HCEC 1CT (cell line): ENCODE measurements around the gene LCOR.

Experiments used
- DNase-seq: peaks from one replicate; pipeline ENCODE4 v3.0.0-alpha.2; 2017

Gene LCOR

DNA sequence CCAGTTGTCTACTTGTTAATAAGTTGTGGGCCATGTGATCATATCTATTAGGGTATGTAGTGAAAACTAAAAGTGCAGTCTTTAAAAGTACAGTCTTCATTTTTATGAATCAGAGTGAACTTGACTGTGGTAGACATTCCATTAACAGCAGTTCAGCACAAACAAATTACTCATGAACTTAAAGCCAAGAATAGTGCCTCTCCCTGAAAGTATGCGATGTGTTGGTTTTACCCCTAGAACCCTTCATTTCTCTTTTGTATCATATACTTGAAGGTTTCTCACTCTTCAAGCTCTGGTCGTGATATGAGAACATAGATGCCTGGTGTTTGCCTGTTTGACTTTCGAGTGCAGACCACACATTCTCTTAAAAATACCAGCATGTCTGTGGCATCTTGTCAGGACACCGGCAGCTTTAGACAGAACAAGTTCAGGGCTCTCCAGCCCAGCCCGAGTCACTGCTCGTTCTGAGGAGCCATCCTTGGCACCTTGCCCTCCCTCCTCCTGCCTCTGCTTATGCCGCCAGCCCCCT lies 159.3 kb downstream of the LCOR start:
- peak; percentile 85 for DNase-seq

DNA sequence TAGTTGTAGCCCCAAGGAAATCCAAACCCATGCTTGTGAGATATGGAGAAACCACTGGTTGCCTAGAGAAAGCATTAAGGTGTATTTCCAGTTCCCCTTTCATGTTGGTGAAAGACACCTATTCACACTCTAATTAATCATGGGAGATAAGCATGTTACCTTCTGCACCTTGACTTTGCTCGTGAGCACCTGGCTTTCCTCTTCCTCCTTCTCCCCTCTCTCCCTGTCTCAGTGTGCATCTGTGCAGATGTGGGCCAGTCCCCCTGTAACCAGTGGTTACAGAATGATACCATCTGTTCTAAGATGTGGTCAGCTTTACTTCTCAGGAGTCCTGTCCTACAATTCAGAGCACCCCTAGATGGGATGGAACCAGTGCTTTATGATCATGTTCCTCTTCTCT lies 160.6 kb downstream of the LCOR start:
- no peak for DNase-seq

DNA sequence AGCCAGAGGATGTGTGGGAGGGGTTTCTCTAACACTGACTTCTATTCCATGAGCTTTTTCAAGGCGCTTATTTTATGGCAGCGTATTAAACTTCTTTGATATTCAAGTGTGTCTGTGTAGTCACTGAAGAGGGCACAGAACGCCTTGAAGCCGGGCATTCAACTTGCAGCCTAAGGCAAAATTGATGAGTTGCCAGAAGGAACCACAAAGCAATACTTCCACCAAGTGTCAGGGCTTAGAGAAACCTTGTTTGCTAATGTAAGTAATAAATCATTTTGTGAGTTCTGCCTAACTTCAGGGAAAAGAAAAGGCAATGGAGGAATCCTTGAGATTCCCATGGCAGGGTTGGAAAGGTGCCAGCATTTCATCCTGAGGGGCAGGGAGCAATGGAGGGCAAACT lies 163.8 kb downstream of the LCOR start:
- no peak for DNase-seq

DNA sequence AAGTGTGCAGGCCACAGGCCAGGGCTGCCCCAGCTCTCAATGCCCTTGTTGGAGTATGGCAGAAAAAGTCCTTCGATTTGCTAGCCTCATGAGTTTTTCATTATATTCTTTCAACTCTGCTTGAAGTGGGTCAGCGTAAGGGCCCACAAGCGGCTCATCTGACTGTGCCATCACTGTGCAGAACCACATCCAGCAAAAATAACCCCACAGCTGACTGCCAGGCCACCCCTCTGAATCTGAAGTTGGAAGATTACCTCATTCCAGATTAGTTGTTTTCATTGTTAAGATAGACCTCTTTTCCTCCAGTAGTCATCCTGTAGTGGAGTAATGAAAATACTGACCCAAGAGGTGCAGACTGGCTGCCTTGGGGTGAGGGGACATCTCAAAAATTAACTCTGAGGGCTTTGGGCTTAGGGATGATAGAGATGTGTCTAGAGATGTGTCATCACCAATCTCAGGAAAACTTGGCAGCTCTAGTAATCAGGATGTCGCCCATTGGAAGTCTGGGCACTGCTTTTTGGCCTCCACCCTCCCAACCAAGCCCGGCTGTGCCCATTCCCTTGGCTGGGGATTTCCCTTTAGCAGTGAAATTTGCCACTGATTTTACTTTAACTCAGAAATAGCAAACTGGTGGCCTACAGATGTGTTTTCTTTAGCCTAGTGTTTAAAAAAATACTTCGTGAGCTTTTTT lies 164.3 kb downstream of the LCOR start:
- no peak for DNase-seq

DNA sequence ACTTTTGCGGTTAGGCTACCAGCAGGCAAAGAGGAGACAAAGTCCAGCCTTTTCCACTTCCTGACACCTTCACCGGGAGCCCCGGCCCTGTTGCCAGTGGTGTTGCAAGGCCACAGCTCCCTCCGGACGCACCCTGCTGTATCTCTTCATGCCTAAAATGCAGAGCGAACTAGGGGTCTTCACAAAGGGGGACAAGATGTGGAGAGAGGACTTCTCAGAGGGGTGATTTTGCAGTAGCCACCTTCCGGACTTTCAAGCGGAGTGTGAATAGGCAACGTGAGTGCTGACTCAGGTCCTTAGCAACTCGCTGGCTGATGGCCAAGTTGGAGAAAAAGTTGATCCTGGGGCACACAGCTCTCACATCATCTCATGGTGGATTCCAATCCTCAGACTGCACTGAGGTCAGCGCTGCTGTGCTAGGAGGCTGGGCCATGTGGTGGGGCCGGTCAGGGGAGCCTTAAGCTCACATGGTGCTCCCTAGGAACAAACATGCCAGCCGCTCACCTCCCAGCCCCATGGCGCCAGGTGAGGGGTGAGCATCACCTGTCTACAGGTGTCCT lies 166.3 kb downstream of the LCOR start:
- DNase-seq: peak; percentile 44

DNA sequence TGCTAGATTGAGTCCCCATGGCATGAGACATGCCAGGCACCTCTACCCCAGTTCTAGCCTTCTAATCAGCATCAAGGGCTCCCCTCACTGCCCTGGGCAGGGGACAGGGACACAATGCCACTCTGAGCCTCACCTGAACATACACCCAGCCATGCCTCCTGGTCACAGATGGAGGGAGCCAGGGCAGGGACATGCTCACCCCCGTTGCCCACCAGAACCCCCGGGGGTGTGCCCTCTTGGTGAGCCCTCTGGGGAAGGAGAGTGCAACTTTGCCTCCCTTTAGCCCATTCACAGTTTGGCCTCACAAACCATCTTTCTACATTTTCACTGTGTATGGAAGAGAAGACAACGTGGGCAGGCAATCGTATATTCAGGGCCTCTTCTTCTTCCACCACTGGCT lies 167.2 kb downstream of the LCOR start:
- DNase-seq: no peak

DNA sequence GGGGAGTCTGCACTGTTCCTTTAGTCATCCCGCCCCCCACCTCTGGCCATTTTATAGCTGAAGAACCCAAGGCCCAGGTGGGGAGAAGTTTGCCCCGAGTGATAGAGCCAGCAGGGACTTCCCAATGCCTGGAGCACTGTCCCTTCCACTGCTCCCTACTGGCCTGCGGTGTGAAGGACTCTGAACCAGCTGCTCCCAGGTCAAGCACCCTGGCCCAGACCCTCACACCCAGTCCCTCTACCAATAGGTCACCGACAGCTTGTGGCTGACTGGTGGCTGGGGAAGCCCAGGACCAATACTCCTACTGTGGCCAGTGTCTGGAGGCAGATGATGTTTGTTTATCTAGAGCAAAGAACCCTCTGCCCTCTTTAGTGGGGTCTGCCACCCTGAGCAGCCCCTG lies 167.9 kb downstream of the LCOR start:
- DNase-seq: no peak

DNA sequence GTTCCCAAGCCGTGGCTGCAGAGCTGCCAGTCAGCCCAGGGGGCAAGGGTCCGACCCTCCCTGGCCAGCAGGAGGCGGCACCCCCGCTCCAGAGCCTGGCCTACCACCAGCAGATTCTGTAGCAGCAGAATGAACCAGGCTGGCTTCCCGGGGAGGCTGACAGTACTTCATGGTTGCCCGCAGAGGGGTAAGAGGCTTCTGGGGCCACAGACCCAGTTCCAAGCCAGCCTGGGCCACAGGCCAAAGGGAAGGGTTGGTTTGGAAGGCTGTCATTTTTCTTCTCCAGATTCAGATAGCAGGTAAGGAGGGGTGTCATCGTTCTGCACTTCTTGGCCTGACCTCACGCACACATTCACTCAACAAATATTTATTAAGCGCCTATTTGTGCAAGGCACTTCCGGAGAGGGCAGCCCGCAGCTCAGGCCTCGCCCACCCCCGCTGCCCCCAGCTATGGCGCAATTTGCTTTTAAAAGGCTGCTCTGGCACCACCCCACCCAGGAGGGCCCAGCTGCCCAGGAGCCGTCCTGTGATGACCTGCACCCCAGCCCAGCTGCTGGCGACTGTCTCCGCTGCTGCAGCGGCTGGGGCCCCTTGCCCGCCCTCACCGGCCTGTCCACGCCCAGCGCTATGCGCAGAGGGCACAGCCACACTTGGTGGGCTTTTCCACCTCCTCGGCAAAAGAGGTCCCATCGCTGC lies 168.5 kb downstream of the LCOR start:
- DNase-seq: no peak

DNA sequence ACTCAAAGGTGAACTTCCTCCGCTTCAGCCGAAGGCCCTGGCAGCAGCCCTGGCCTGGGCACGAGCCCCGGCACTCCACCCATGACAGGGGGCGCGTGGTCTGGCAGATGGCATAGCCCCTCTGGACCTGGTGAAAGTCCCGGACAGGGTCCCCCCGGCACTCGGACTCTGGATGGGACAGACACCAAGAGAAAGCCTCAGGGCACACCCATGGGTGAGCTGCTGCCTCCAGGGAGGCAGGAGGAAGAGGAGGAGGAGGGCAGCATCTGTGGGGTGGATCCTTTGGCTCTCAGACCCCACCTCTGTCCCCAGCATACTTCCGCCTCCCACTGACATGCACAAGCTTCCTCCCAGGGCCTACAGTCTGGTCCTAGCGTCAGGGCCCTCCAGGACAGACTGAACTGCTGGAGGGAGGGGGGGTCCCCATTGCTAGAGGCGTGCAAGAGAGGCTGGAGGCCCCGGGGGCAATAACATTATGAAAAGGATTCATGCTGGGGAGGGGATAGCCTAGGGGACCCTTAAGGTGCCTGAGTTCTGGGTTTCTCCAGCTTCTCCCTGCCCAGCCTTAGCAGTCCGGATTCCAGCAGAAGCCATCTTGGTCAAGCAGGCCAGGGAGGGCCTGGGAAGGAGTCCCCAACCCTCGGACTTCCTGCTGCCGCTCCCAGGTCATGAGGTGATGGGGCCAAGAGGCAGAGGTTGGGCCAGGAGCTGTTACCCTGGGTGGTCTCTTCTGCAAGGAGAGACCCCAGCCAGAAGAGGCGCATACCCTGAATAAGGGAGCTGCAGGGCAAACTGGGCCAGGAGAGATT lies 169.3 kb downstream of the LCOR start:
- no peak for DNase-seq

DNA sequence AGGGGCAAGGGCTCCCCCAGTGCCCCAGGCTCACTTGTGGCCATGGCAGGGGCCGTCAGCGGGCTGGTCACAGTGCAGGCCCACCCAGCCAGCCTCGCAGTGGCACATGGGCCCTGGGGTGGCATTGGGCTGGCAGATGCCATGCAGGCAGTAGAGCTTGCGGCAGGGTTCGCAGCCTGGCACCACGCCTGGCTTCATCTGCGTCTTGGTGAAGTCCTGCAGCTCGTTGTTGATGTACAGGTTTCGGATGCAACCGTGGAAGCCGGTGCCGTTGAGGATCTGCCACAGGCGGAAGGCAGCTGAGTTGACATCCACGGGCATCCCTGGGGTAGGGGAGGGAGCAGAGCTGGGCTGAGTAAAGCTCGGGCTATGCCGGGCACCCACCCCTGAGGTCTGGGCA lies 170.6 kb downstream of the LCOR start:
- DNase-seq: no peak

DNA sequence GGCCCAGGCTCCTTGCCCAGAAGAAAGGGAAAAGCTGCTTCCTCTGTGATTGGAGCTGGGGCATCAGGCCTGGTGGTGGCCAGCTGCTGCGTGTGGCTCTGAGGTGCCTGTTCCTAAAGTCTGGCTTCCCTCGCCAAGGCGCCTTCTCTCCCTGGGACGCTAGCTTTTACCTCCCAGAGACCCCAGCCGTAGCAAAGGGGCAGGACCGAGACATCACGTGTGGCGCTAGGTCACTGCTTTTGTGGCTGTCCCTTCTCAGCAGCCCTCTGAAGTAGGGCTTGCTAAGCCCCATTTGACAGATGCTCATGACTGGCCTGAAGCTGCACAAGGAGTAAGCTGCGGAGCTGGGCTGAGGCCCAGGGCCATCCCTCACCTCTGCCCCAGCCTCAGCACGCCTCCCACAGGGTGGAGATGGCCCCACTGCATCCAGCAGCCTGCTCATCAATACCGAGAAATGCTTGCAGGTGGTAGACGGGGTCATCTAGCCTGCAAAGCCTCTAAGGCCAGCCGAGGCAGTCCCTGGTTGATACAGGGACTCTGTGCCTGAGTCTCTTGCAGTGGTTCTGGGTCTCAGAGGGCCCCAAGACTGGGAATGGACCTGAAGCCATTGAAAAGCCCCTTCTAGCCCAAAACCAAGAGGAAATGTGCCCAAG lies 171.2 kb downstream of the LCOR start:
- DNase-seq: no peak

DNA sequence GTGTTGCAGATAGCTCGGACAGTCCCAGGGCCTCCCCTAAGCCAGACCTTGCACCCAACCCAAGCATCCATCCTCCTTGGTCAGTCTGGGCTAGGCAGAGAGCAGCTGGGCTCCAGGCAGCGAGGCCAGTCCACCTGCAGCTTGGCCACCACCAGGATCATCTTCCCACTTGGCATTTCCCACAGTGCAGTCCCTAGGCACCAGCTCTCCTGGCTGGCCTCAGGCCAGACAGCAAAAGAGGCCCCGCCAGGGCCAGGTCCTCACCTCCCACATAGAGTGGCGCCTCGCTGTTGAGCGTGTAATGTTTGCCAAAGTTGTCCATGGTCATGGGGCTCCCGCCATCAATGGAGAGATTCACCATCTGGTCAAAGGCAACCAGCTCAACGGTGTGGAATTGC lies 171.7 kb downstream of the LCOR start:
- no peak for DNase-seq

DNA sequence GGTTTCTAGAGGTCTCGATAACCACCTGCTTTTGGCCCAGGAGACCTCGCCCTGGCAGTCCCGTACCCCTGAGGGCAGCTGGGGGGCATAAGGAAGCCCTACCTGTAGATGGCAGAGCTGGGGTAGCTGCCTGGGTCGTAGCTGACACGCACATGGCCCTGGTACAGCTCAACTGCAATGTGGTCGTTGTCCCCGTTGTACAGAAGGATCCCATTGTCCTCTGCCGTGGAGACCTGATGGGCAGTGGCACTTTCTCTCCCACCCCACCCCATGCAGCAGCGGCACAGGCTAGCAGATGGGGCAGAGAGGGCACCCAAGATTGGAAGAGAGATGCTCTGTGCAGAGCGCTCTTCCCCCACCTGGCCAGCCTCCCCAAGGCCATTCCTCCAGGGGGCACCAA lies 172.5 kb downstream of the LCOR start:
- DNase-seq: no peak

DNA sequence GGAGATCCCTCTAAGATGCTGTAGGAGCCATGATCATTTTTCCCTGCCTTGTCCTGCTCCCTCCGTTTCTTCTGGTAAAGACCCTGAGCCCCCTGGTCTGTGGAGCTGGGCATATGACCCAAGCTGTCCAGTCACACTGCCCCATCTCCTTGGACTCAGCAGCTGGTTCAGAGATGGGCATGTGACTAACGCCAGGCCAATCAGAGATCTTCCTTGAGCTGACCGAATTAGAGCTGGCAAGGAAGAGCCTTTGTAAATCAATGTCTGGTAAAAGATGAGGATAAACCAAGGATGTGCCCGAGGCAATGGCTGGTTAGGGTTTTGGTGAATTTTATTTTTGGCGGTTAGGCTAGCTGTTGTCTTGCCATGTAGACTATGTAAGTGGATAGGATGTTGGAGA lies 173.3 kb downstream of the LCOR start:
- no peak for DNase-seq

DNA sequence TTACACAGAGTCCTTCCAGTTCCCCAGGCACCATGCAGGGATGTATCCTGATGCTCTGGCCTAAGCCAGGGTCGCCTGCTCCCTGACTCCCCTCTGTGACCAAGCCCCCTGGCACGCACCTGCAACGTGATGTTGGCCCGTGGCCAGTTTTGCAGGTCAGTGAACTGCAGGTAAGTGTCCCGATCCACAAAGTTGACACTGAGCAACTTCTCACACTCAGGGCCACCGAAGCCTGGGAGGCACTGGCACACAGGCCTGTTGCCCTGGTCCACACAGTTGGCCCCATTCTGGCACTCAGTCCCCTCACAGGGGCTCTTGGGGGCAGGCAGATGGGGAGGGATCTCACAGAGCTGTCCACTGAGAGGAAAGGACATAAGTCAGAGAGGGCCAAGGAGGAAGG lies 174.3 kb downstream of the LCOR start:
- no peak for DNase-seq

DNA sequence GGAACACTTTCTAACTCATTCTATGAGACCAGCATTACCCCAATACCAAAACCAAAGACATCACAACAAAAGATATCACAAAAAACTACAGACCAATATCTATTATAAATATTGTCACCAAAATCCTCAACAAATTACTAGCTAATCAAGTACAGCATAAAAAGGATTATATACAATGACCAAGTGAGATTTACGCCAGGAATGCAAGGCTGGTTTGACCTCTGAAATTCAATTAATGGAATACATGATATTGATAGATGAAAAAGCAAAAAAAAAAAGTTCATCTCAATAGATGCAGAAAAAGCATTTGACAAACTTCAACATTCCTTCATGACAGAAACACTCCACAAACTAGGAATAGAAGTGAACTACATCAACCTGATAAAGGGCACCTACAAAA lies 175.3 kb downstream of the LCOR start:
- no peak for DNase-seq

DNA sequence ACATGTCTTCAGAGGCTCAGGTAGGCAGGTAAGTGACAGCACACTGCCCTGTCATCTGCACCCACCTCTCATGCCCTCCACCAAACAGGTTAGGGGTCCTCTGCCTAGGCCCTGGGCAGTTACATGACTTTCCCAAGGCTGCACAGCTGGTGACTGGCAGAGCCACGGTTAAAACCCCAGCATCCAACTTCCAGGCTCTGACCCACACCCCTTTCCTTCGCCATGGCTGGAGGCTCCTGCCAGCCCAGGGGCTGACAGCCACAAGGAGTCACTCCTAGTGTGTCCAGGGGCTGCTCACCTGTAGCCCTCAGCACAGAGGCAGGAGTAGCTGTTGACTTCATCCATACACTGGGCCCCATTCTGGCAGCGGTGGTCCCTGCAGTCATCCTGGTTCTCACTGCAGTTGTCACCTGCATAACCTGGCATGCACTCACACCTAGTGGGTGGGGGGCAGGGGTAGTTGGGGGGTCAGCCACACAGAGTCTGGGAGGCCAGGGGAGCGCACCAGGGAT lies 178.7 kb downstream of the LCOR start:
- no peak for DNase-seq

DNA sequence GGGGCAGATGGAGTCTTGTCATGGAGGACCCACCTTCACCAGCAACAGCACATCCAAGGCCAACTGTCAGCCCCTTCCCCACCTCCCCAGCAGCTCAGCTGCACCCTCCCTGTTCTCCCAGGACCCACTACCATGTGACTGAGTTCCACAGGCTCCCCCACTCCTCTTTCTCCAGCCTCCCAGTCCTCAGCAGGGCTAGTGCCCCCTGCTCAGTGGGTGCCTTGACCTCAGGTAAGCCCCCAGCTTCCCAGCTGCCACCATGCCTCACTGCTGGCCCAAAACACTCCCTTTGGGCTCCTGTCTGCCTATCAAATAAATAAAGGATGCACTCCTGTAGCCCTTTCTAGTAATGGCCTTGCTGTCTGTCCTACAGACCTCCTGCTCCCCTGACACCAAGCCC lies 179.3 kb downstream of the LCOR start:
- DNase-seq: no peak

DNA sequence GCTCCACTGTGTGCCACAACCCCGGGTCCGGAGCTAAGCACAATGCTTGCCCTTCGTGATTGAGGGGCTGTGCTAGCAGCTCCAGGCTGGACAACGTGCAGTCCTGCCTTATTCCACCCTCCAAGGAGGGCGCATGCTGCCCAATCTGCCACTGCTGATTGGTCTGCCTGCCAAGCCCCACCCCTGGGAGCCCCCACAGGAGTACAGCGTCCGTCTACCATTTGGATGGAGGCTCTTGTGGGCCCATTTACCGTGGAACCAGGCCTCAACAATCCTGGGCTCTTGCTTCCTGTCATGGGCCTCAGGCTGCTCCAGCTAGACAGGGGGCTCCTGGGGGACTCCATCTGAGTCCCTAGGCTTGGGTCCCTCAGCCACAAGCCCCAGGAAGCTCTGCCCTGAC lies 180.4 kb downstream of the LCOR start:
- no peak for DNase-seq

DNA sequence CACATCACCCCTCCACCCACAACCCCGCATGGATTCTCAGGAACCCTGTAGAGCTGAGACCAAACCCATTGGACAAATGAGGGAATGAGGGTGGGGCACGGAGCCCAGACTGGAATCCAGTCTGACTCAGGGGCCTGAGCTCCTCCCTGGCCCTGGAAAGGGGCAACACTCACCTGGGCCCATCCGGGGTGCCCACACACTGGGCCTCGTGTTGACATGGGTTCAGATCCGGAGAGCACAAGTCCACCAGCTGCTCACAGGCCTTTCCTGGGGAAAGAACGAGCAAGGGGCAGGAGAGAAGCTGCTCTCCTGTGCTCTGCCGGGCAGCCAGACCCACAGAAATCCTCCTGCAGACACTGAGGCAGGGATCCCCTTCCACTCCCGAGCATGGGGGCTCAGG lies 181.5 kb downstream of the LCOR start:
- DNase-seq: no peak

DNA sequence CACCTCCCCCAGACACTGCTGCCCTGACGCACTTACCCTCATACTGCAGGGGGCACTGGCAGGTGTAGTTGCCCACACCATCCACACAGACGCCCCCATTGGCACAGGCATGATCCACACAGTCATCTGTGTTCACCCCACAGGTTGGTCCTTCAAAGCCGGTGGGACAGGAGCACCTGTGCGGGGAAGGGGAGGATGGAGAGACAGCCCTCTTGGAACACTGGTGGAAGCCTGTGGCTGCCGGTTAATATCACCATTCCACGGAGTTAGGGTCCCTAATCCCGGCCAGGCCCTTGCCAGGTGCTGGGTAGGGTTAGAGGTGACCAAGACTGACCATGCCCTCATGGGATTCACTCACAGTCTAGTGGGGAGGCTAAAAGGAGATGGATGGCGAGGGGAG lies 181.9 kb downstream of the LCOR start:
- DNase-seq: no peak

DNA sequence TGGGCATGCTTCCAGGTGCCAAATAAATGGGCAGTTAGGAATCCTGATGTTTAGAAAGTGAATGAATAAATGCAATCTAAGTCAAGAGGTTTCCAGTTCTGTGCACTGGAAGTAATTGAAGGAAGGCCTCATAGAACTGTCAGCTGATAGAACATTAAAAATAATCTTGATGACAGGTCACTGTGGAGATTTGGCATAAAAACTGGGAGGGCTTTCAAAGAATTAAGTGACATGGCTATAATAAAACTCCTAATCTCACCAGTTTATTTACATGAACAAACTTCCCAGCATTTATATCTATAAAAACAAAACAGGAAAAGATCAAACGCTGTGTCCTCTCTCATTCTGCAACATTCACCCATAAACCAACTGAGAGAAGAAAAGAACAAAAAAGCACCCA lies 183.1 kb downstream of the LCOR start:
- DNase-seq: no peak
